ENCODE measurements around the gene UMODL1.
A peak's percentile ranks its signal among the peaks of the same experiment; 100 is the strongest.

The UMODL1 gene

GRCh38 chr21:42183374-42184266 lies 112.5 kb downstream of the UMODL1 start:
- Histone ChIP-seq H2AFZ (ENCODE audit: insufficient read depth, low read length, poor library complexity) (no peak overlapping the region), H3K23ac (ENCODE audit: low read length) (peak overlapping the region; percentile 92), H3K9me3 (ENCODE audit: insufficient read depth, low read depth, low read length) (peaks cover 7% of the 10 kb centered on the region), H4K8ac (ENCODE audit: low read depth, low read length) (no peak overlapping the region), H3K4ac (ENCODE audit: low read depth, low read length) (no peak overlapping the region), H3K14ac (ENCODE audit: low read length) (no peak overlapping the region), H3K79me2 (ENCODE audit: control insufficient read depth, insufficient read depth, low read length, poor library complexity) (no peaks in the 10 kb centered on the region), H4K91ac (ENCODE audit: low read depth, low read length) (no peak overlapping the region), H3K9ac (ENCODE audit: low read length) (no peak overlapping the region), H3K18ac (ENCODE audit: low read length) (no peak overlapping the region), H4K12ac (ENCODE audit: low read depth, low read length) (no peak overlapping the region), H2BK5ac (ENCODE audit: low read depth, low read length, poor library complexity) (no peak overlapping the region), H3K27me3 (ENCODE audit: insufficient read depth, low read length) (no peaks in the 10 kb centered on the region), H2BK120ac (ENCODE audit: insufficient read depth, low read length, poor library complexity) (no peak overlapping the region), H2BK12ac (ENCODE audit: low read length) (no peak overlapping the region), H2AK5ac (ENCODE audit: low read length) (no peak overlapping the region), H3K4me1 (ENCODE audit: control insufficient read depth in 1 of 2, insufficient read depth in 2 of 2, low read length in 2 of 2) (no peaks in the 10 kb centered on the region), H3K36me3 (ENCODE audit: control insufficient read depth in 1 of 2, insufficient read depth in 2 of 2, low read length in 2 of 2) (no peaks in the 10 kb centered on the region), H3K4me2 (ENCODE audit: low read length) (no peak overlapping the region), H3K27ac (ENCODE audit: low read depth, low read length) (no peak overlapping the region), H3K4me3 (ENCODE audit: low read depth, low read length) (peak overlapping the region; percentile 62), H3K79me1 (ENCODE audit: low read length) (no peaks in the 10 kb centered on the region)
- DNase-seq = no peak
- 100% methylated on average over 5 of the region's 6 CpGs for WGBS (ENCODE audit: extremely low coverage, insufficient coverage, insufficient read length)

- H2AK5ac ChIP-seq (ENCODE audit: low read length) = no peak overlapping the region
- H3K4ac ChIP-seq (ENCODE audit: low read depth, low read length) = no peak overlapping the region
- H3K79me2 ChIP-seq (ENCODE audit: control insufficient read depth, insufficient read depth, low read length, poor library complexity) = no peaks in the 10 kb centered on the region
- no peak overlapping the region for H3K23ac ChIP-seq (ENCODE audit: low read length)
- no peak overlapping the region for H3K14ac ChIP-seq (ENCODE audit: low read length)
- no peaks in the 10 kb centered on the region for H3K79me1 ChIP-seq (ENCODE audit: low read length)
- H2BK12ac ChIP-seq (ENCODE audit: low read length) = no peak overlapping the region
- H3K27ac ChIP-seq (ENCODE audit: low read depth, low read length) = no peak overlapping the region
- H3K18ac ChIP-seq (ENCODE audit: low read length) = no peak overlapping the region
- DNase-seq = peak in 1 of 2 donors; percentile 57
- H4K91ac ChIP-seq (ENCODE audit: low read depth, low read length) = no peak overlapping the region
- no peak overlapping the region for H3K4me3 ChIP-seq (ENCODE audit: low read depth, low read length)
- H4K12ac ChIP-seq (ENCODE audit: low read depth, low read length) = no peak overlapping the region
- no peak overlapping the region for H4K8ac ChIP-seq (ENCODE audit: low read depth, low read length)
- no peak overlapping the region for H2BK120ac ChIP-seq (ENCODE audit: insufficient read depth, low read length, poor library complexity)
- H3K4me1 ChIP-seq (ENCODE audit: control insufficient read depth in 1 of 2, insufficient read depth in 2 of 2, low read length in 2 of 2) = no peaks in the 10 kb centered on the region
- H3K4me2 ChIP-seq (ENCODE audit: low read length) = no peak overlapping the region
- no peak overlapping the region for H3K9ac ChIP-seq (ENCODE audit: low read length)
- H3K9me3 ChIP-seq (ENCODE audit: insufficient read depth, low read depth, low read length) = peaks cover 7% of the 10 kb centered on the region
- WGBS (ENCODE audit: extremely low coverage, insufficient coverage, insufficient read length) = no CpG with 5 or more reads among the region's 2 CpGs
- H2AFZ ChIP-seq (ENCODE audit: insufficient read depth, low read length, poor library complexity) = no peak overlapping the region
- H2BK5ac ChIP-seq (ENCODE audit: low read depth, low read length, poor library complexity) = no peak overlapping the region
- no peaks in the 10 kb centered on the region for H3K27me3 ChIP-seq (ENCODE audit: insufficient read depth, low read length)
- no peaks in the 10 kb centered on the region for H3K36me3 ChIP-seq (ENCODE audit: control insufficient read depth in 1 of 2, insufficient read depth in 2 of 2, low read length in 2 of 2)
Measured at GRCh38 chr21:42186591-42186990, 115.5 kb downstream of the UMODL1 start.

- no peak overlapping the region for H2BK120ac ChIP-seq (ENCODE audit: insufficient read depth, low read length, poor library complexity)
- no peak overlapping the region for H3K9ac ChIP-seq (ENCODE audit: low read length)
- peaks cover 7% of the 10 kb centered on the region for H3K9me3 ChIP-seq (ENCODE audit: insufficient read depth, low read depth, low read length)
- H3K36me3 ChIP-seq (ENCODE audit: control insufficient read depth in 1 of 2, insufficient read depth in 2 of 2, low read length in 2 of 2) = no peaks in the 10 kb centered on the region
- no CpG with 5 or more reads among the region's 8 CpGs for WGBS (ENCODE audit: extremely low coverage, insufficient coverage, insufficient read length)
- no peak overlapping the region for H4K8ac ChIP-seq (ENCODE audit: low read depth, low read length)
- H4K91ac ChIP-seq (ENCODE audit: low read depth, low read length) = no peak overlapping the region
- no peaks in the 10 kb centered on the region for H3K79me2 ChIP-seq (ENCODE audit: control insufficient read depth, insufficient read depth, low read length, poor library complexity)
- no peak overlapping the region for H3K4ac ChIP-seq (ENCODE audit: low read depth, low read length)
- H3K27ac ChIP-seq (ENCODE audit: low read depth, low read length) = no peak overlapping the region
- DNase-seq = no peak
- peaks cover 3 to 4% of the 10 kb centered on the region in 2 experiments for H3K4me1 ChIP-seq (ENCODE audit: control insufficient read depth in 1 of 2, insufficient read depth in 2 of 2, low read length in 2 of 2)
- no peak overlapping the region for H4K12ac ChIP-seq (ENCODE audit: low read depth, low read length)
- H3K23ac ChIP-seq (ENCODE audit: low read length) = no peak overlapping the region
- H3K14ac ChIP-seq (ENCODE audit: low read length) = no peak overlapping the region
- no peak overlapping the region for H2AFZ ChIP-seq (ENCODE audit: insufficient read depth, low read length, poor library complexity)
- H2BK12ac ChIP-seq (ENCODE audit: low read length) = no peak overlapping the region
- H3K79me1 ChIP-seq (ENCODE audit: low read length) = no peaks in the 10 kb centered on the region
- H2BK5ac ChIP-seq (ENCODE audit: low read depth, low read length, poor library complexity) = no peak overlapping the region
- no peaks in the 10 kb centered on the region for H3K27me3 ChIP-seq (ENCODE audit: insufficient read depth, low read length)
- H3K4me2 ChIP-seq (ENCODE audit: low read length) = no peak overlapping the region
- H3K18ac ChIP-seq (ENCODE audit: low read length) = no peak overlapping the region
- H2AK5ac ChIP-seq (ENCODE audit: low read length) = no peak overlapping the region
- H3K4me3 ChIP-seq (ENCODE audit: low read depth, low read length) = no peak overlapping the region
Measured at GRCh38 chr21:42187976-42188653, 117.0 kb downstream of the UMODL1 start.

- no CpG with 5 or more reads among the region's 4 CpGs for WGBS (ENCODE audit: extremely low coverage, insufficient coverage, insufficient read length)
- H3K23ac ChIP-seq (ENCODE audit: low read length) = no peak overlapping the region
- DNase-seq = no peak
Measured at GRCh38 chr21:42188663-42189062, 117.5 kb downstream of the UMODL1 start.

More at GRCh38 chr21:42188663-42189062, 117.5 kb downstream of the UMODL1 start:
- Histone ChIP-seq H3K4me3 (ENCODE audit: low read depth, low read length) (no peak overlapping the region), H3K9me3 (ENCODE audit: insufficient read depth, low read depth, low read length) (peaks cover 4% of the 10 kb centered on the region), H3K4ac (ENCODE audit: low read depth, low read length) (no peak overlapping the region), H3K4me2 (ENCODE audit: low read length) (no peak overlapping the region), H3K79me2 (ENCODE audit: control insufficient read depth, insufficient read depth, low read length, poor library complexity) (no peaks in the 10 kb centered on the region), H2BK5ac (ENCODE audit: low read depth, low read length, poor library complexity) (no peak overlapping the region), H3K14ac (ENCODE audit: low read length) (no peak overlapping the region), H3K4me1 (ENCODE audit: control insufficient read depth in 1 of 2, insufficient read depth in 2 of 2, low read length in 2 of 2) (peaks cover 3 to 4% of the 10 kb centered on the region in 2 experiments), H4K91ac (ENCODE audit: low read depth, low read length) (no peak overlapping the region), H2AK5ac (ENCODE audit: low read length) (no peak overlapping the region), H2BK120ac (ENCODE audit: insufficient read depth, low read length, poor library complexity) (no peak overlapping the region), H3K79me1 (ENCODE audit: low read length) (no peaks in the 10 kb centered on the region), H2AFZ (ENCODE audit: insufficient read depth, low read length, poor library complexity) (no peak overlapping the region), H4K8ac (ENCODE audit: low read depth, low read length) (no peak overlapping the region), H3K9ac (ENCODE audit: low read length) (no peak overlapping the region), H3K27ac (ENCODE audit: low read depth, low read length) (no peak overlapping the region), H4K12ac (ENCODE audit: low read depth, low read length) (no peak overlapping the region), H3K18ac (ENCODE audit: low read length) (no peak overlapping the region), H2BK12ac (ENCODE audit: low read length) (no peak overlapping the region), H3K27me3 (ENCODE audit: insufficient read depth, low read length) (no peaks in the 10 kb centered on the region), H3K36me3 (ENCODE audit: control insufficient read depth in 1 of 2, insufficient read depth in 2 of 2, low read length in 2 of 2) (no peaks in the 10 kb centered on the region)

Data from trophoblast cell (in vitro differentiated cells and primary cell).